DMS53 (cell line): ENCODE results near the gene SMIM33.
"Not testable (repeated sequence)": the region's sequence is repeated elsewhere in the genome, so short reads cannot be mapped to it uniquely, and the experiment has no call there.

ENCODE experiments used
- DNase-seq: peaks from one replicate; lab custom pipeline; 2025; lab: John Stamatoyannopoulos, UW

SMIM33 gene

GRCh38 chr5:139470821-139471300 is at the start of gene SMIM33:
Gene SMIM33 (plus strand): TSS chr5:139471004. CDS start chr5:139471122, 118 bp downstream.
- DNase-seq = no peak

- peak; percentile 85 for DNase-seq
Measured at GRCh38 chr5:139422307-139422893, 48.4 kb upstream of the SMIM33 start.

- DNase-seq = no peak
Measured at GRCh38 chr5:139425497-139425896, 45.3 kb upstream of the SMIM33 start.

- DNase-seq = no peak
Measured at GRCh38 chr5:139426203-139426885, 44.5 kb upstream of the SMIM33 start.

- DNase-seq = no peak
Measured at GRCh38 chr5:139430015-139430414, 40.8 kb upstream of the SMIM33 start.

- no peak for DNase-seq
Measured at GRCh38 chr5:139431706-139432105, 39.1 kb upstream of the SMIM33 start.

- DNase-seq = no peak
Measured at GRCh38 chr5:139435676-139436075, 35.1 kb upstream of the SMIM33 start.

- DNase-seq = peak; percentile 38
Measured at GRCh38 chr5:139438707-139439012, 32.1 kb upstream of the SMIM33 start.

GRCh38 chr5:139439013-139439903 is 31.5 kb upstream of the SMIM33 start, which contains the start of gene DNAJC18:
Gene DNAJC18 (minus strand): TSS chr5:139439525. CDS start chr5:139439445, 80 bp downstream.
- DNase-seq = peak; percentile 96

- DNase-seq = not testable (repeated sequence)
Measured at GRCh38 chr5:139440416-139440815, 30.4 kb upstream of the SMIM33 start.

GRCh38 chr5:139443831-139444453 is 26.9 kb upstream of the SMIM33 start:
- peak; percentile 25 for DNase-seq

- DNase-seq = no peak
Measured at GRCh38 chr5:139445325-139446170, 25.3 kb upstream of the SMIM33 start.

GRCh38 chr5:139446956-139447779 is 23.6 kb upstream of the SMIM33 start:
- no peak for DNase-seq

GRCh38 chr5:139451176-139451575 is 19.6 kb upstream of the SMIM33 start:
- no peak for DNase-seq

GRCh38 chr5:139451878-139452660 is 18.7 kb upstream of the SMIM33 start:
- DNase-seq = no peak

- no peak for DNase-seq
Measured at GRCh38 chr5:139453683-139454567, 16.9 kb upstream of the SMIM33 start.

GRCh38 chr5:139454568-139455290 is 16.1 kb upstream of the SMIM33 start:
- no peak for DNase-seq

- no peak for DNase-seq
Measured at GRCh38 chr5:139456776-139457175, 14.0 kb upstream of the SMIM33 start.
